ENCODE measurements around the gene TEAD1. TPM values are rescaled to one million over a fixed set of nuclear protein-coding genes. Genes with fewer than 3 reads are reported as not detected.

TEAD1 gene
- polyA plus RNA-seq, 1 experiment = 113 TPM

DNA sequence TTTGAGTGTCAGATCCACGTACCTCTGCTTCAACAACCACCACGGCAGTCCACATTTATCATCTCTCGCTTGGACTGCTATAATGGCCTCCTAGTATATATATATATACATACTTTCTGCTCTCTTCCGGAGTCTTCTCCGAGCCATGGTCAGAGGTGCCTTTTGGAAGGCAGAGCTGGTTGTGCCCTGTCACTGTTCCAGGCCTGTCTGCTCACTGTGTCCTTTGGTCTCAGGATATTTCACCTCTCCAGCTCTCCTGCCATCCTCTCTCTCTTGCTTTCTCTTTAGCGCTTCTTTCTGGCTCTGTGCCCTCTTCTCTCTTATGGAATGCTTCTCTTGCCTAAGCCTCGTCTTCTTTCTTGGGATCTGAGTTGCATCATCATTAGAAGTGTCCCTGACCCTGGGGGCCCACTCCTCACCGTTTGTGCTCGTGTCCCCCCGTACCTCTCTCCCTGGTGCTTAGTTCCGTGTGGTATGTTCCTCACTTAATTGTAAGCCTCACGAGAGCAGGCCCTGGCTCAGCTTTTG is 248.8 kb downstream of the TEAD1 start:
- ChIA-PET POLR2A (no interaction called here), CTCF (interaction anchor here (0.7 to 1.7 kb wide), 3 partner anchors 9 to 634 kb away, joined by 3 to 9 read pairs (median 3); no protein-coding TSS in a partner anchor)
- Histone ChIP-seq H3K4me3 (ENCODE audit: low read depth, low read length) (no peak overlapping the region), H3K27ac (ENCODE audit: low read depth, low read length) (no peak overlapping the region), H3K9me3 (ENCODE audit: control insufficient read depth, insufficient read depth, low read length) (no peaks in the 10 kb centered on the region), H3K27me3 (ENCODE audit: control insufficient read depth, insufficient read depth, low read length) (no peaks in the 10 kb centered on the region)
- TF ChIP-seq, protein P1, sequence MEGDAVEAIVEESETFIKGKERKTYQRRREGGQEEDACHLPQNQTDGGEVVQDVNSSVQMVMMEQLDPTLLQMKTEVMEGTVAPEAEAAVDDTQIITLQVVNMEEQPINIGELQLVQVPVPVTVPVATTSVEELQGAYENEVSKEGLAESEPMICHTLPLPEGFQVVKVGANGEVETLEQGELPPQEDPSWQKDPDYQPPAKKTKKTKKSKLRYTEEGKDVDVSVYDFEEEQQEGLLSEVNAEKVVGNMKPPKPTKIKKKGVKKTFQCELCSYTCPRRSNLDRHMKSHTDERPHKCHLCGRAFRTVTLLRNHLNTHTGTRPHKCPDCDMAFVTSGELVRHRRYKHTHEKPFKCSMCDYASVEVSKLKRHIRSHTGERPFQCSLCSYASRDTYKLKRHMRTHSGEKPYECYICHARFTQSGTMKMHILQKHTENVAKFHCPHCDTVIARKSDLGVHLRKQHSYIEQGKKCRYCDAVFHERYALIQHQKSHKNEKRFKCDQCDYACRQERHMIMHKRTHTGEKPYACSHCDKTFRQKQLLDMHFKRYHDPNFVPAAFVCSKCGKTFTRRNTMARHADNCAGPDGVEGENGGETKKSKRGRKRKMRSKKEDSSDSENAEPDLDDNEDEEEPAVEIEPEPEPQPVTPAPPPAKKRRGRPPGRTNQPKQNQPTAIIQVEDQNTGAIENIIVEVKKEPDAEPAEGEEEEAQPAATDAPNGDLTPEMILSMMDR (IDR thresholded peaks at IDR 0.05; ENCODE audit: low read depth, low read length) = no peak
- no peak for DNase-seq (ENCODE audit: low read depth, low spot score)

DNA sequence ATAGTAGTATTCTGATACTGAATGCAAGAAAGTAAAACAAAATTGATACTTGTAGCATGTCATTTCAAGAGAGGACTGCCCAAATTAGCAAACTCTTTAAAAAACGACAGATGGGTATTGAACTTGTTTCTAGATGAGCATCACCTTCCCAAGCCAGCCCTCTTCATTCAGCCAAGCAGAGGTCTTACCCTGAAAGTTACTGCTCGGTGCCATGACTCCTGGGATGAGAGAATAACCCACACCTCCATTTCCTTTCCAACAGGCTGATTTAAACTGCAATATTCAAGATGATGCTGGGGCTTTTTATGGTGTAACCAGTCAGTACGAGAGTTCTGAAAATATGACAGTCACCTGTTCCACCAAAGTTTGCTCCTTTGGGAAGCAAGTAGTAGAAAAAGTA is 250.4 kb downstream of the TEAD1 start:
- DNase-seq (ENCODE audit: low read depth, low spot score) = no peak
- ChIA-PET CTCF (no interaction called here), POLR2A (no interaction called here)

DNA sequence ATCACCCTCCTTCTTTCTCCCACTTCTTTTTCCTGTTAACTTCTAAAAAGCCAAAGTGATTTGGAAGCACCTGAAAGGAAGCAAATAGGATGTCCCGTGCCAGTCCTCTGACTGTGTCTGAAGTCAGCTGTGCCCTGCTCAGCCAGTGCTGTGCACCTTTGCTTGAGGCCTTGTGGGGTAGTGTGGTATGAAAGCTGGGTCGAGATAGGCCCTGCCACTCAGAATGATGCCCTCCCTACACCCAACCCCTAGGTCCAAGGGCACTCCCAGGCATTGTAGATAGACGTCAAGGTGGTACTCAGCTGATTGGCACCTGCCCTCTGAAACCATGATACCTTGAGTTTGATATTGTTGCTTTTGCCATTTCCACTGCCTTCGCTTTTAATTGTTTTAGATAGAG is 251.3 kb downstream of the TEAD1 start:
- DNase-seq (ENCODE audit: low read depth, low spot score) = no peak
- no peak overlapping the region for H3K27ac ChIP-seq (ENCODE audit: low read depth, low read length)
- POLR2A ChIA-PET = no interaction called here
- H3K4me3 ChIP-seq (ENCODE audit: low read depth, low read length) = no peak overlapping the region
- TF ChIP-seq, protein P1 (IDR thresholded peaks at IDR 0.05; ENCODE audit: low read depth, low read length) = no peak
- CTCF ChIA-PET = no interaction called here
- H3K27me3 ChIP-seq (ENCODE audit: control insufficient read depth, insufficient read depth, low read length) = no peaks in the 10 kb centered on the region
- H3K9me3 ChIP-seq (ENCODE audit: control insufficient read depth, insufficient read depth, low read length) = no peaks in the 10 kb centered on the region

More for the DNA sequence above, 250.4 kb downstream of the TEAD1 start:
- Histone ChIP-seq H3K4me3 (ENCODE audit: low read depth, low read length) (no peak overlapping the region), H3K9me3 (ENCODE audit: control insufficient read depth, insufficient read depth, low read length) (no peaks in the 10 kb centered on the region), H3K27ac (ENCODE audit: low read depth, low read length) (no peak overlapping the region), H3K27me3 (ENCODE audit: control insufficient read depth, insufficient read depth, low read length) (no peaks in the 10 kb centered on the region)
- TF ChIP-seq, protein P1 (IDR thresholded peaks at IDR 0.05; ENCODE audit: low read depth, low read length) = no peak

DNA sequence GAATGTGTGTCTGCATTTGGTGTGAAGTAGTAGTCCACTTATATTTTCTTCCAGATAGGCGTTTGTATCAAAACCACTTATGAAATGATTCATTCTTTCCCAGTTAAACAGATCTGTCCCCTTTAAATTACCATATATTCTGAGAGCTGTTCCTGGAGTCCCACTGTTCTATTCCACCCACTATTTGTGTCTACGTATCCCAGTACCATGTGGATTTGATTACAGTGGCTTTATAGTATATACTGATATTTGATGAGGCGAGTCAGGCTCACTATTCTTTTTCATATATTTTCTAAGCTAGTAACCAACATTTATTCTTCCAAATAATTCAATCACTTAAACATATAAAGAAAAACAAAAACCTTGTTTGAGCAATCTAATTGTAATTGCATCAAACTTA is 253.0 kb downstream of the TEAD1 start:
- H3K27ac ChIP-seq (ENCODE audit: low read depth, low read length) = no peak overlapping the region
- TF ChIP-seq, protein P1 (IDR thresholded peaks at IDR 0.05; ENCODE audit: low read depth, low read length) = no peak
- H3K4me3 ChIP-seq (ENCODE audit: low read depth, low read length) = no peak overlapping the region
- CTCF ChIA-PET = interaction anchor here (0.9 to 1.8 kb wide), 2 partner anchors 13 to 37 kb away, joined by 4 to 7 read pairs; no protein-coding TSS in a partner anchor
- H3K27me3 ChIP-seq (ENCODE audit: control insufficient read depth, insufficient read depth, low read length) = no peaks in the 10 kb centered on the region
- H3K9me3 ChIP-seq (ENCODE audit: control insufficient read depth, insufficient read depth, low read length) = no peaks in the 10 kb centered on the region
- POLR2A ChIA-PET = no interaction called here
- no peak for DNase-seq (ENCODE audit: low read depth, low spot score)

DNA sequence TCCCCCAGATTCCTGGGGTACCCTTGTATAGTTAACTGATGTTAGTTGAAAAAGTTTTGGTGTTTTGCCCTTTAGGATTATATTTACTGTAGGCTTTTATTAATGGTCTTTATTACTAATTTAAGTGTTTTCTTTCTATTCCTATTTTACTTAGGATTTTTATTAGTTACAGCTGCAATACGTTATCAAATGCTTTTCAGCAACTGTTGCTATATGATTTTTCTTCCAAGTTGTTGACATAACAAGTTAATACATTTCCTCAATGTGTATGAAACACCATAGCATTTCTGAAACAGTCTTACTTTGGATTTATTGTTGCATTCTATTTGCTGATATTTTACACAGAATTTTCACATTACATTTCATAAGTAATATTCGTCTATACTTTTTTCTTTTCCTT is 253.7 kb downstream of the TEAD1 start:
- ChIA-PET POLR2A (interaction anchor here (0.7 kb wide), 1 partner anchor 251 kb away, joined by 4 read pairs; no protein-coding TSS in a partner anchor), CTCF (interaction anchor here (0.9 to 1.8 kb wide), 2 partner anchors 14 to 36 kb away, joined by 4 to 7 read pairs; no protein-coding TSS in a partner anchor)
- no peak for DNase-seq (ENCODE audit: low read depth, low spot score)
- Histone ChIP-seq H3K4me3 (ENCODE audit: low read depth, low read length) (no peak overlapping the region), H3K27ac (ENCODE audit: low read depth, low read length) (no peak overlapping the region), H3K9me3 (ENCODE audit: control insufficient read depth, insufficient read depth, low read length) (no peaks in the 10 kb centered on the region), H3K27me3 (ENCODE audit: control insufficient read depth, insufficient read depth, low read length) (no peaks in the 10 kb centered on the region)
- TF ChIP-seq, protein P1 (IDR thresholded peaks at IDR 0.05; ENCODE audit: low read depth, low read length) = no peak

Data from AG04450 (cell line).